Prostate gland (tissue), 2 donors: ENCODE data around the gene HSBP1L1. TPM values are rescaled to one million over a fixed set of nuclear protein-coding genes. Genes with fewer than 3 reads are reported as not detected.
"Not testable (repeated sequence)": the region's sequence is repeated elsewhere in the genome, so short reads cannot be mapped to it uniquely, and the experiment has no call there.

Source experiments
- DNase-seq: peaks from one replicate; pipeline ENCODE4 v3.0.0-alpha.2; 2019; ENCODE audit warnings: low spot score
- H3K27ac ChIP-seq, 2 donors: fragments of 200-600 bp; sonication (generic); 2 replicates each; pipeline ENCODE4 v1.5.1; 2017 to 2019
- H3K27me3 ChIP-seq: fragments of 200-600 bp; sonication (generic); replicated peaks from 2 replicates; pipeline ENCODE4 v1.5.1; 2019; ENCODE audit not compliant: insufficient read depth
- H3K36me3 ChIP-seq, 2 donors: fragments of 200-600 bp; sonication (generic); 1 replicate in 1 of 2; 2 replicates in 1 of 2; pipeline versions ENCODE4 v1.5.1 to v1.8.1; 2017 to 2019
- H3K4me1 ChIP-seq: fragments of 200-600 bp; sonication (generic); replicated peaks from 2 replicates; pipeline ENCODE4 v1.5.1; 2019
- H3K4me3 ChIP-seq, 2 donors: fragments of 200-600 bp; sonication (generic); 2 replicates each; pipeline ENCODE4 v1.5.1; 2017 to 2019
- H3K9me3 ChIP-seq: fragments of 200-600 bp; sonication (generic); 2 replicates; pipeline ENCODE4 v1.5.1; 2017
- CTCF ChIP-seq, 4 experiments: fragments of 200-600 bp in 2 of 4; fragments of 450-650 bp in 2 of 4; sonication (generic) in 2 of 4; IDR thresholded peaks; 1 replicate in 3 of 4; 2 replicates in 1 of 4; pipeline ENCODE4 v1.5.1; 2016 to 2019; ENCODE audit warnings: antibody characterized with exemption in 4 of 4, mild to moderate bottlenecking in 2 of 4, moderate library complexity in 2 of 4
- POLR2A ChIP-seq: fragments of 450-650 bp; IDR thresholded peaks from one replicate; pipeline ENCODE4 v1.6.1; 2016; ENCODE audit warnings: antibody characterized with exemption, mild to moderate bottlenecking
- POLR2AphosphoS5 ChIP-seq: sonication (generic); formaldehyde crosslinking; IDR thresholded peaks from one replicate; pipeline ENCODE4 v1.6.1; 2017; ENCODE audit warnings: antibody characterized with exemption
- whole genome bisulfite sequencing: methylation state at CpG from one replicate; pipeline ENCODE4 v1.1.5; 2018; 5-methylcytosine and 5-hydroxymethylcytosine counted together
- intact Hi-C: fragments of 100-400 bp; cut with DNase I; formaldehyde crosslinking; loops from one replicate; pipeline ENCODE4 v1.14.2; 2022
- total RNA-seq, 2 donors: library from RNA; depleted of rRNA; stranded (reverse); fragments of >200 nt; gene quantifications; one replicate each; pipeline ENCODE4 v1.1.0, GENCODE V29; 2016

HSBP1L1 gene
- total RNA-seq, 2 donors from 2014 or later: 20.4 to 66.9 TPM

GRCh38 chr18:79958981-79959380, 5.5 kb upstream of the HSBP1L1 start:
- intact Hi-C loops: no loop called here
- Histone ChIP-seq H3K36me3 (no peaks in the 10 kb centered on the region), H3K9me3 (no peaks in the 10 kb centered on the region), H3K4me1 (no peaks in the 10 kb centered on the region), H3K27ac (no peak overlapping the region), H3K4me3 (no peak overlapping the region), H3K27me3 (no peaks in the 10 kb centered on the region)
- TF ChIP-seq CTCF (IDR thresholded peaks at IDR 0.05): no peak
- TF ChIP-seq POLR2A: no peak
- no peak for TF ChIP-seq POLR2AphosphoS5
- DNase-seq: no peak
- 99% methylated on average over 2 of the region's 2 CpGs for WGBS

- intact Hi-C loops, H3K36me3 ChIP-seq, H3K27me3 ChIP-seq, H3K27ac ChIP-seq, H3K4me3 ChIP-seq, DNase-seq, H3K4me1 ChIP-seq, H3K9me3 ChIP-seq: not testable (repeated sequence)
- 35% methylated on average over 12 of the region's 12 CpGs for WGBS
Measured at GRCh38 chr18:79960161-79960801, 4.2 kb upstream of the HSBP1L1 start.

- H3K36me3 ChIP-seq: no peaks in the 10 kb centered on the region
- peaks cover 2% of the 10 kb centered on the region for H3K4me1 ChIP-seq
- TF ChIP-seq CTCF (IDR thresholded peaks at IDR 0.05) (no peak), POLR2AphosphoS5 (no peak), POLR2A (no peak)
- no peak overlapping the region for H3K27ac ChIP-seq
- no peak for DNase-seq
- no peaks in the 10 kb centered on the region for H3K9me3 ChIP-seq
- no peak overlapping the region for H3K4me3 ChIP-seq
- H3K27me3 ChIP-seq: no peaks in the 10 kb centered on the region
- intact Hi-C loops: no loop called here
- WGBS: 84% methylated on average over 16 of the region's 16 CpGs
Measured at GRCh38 chr18:79960921-79961526, 3.4 kb upstream of the HSBP1L1 start.

- Histone ChIP-seq H3K36me3 (no peaks in the 10 kb centered on the region), H3K4me3 (no peak overlapping the region), H3K27me3 (no peaks in the 10 kb centered on the region), H3K27ac (no peak overlapping the region), H3K4me1 (peaks cover 2% of the 10 kb centered on the region), H3K9me3 (no peaks in the 10 kb centered on the region)
- TF ChIP-seq CTCF (IDR thresholded peaks at IDR 0.05) (no peak), POLR2AphosphoS5 (no peak), POLR2A (no peak)
- DNase-seq: no peak
- intact Hi-C loops: no loop called here
- WGBS: 79% methylated on average over 29 of the region's 29 CpGs
Measured at GRCh38 chr18:79961527-79962291, 2.7 kb upstream of the HSBP1L1 start.

GRCh38 chr18:79962311-79962710, 2.1 kb upstream of the HSBP1L1 start:
- H3K27me3 ChIP-seq: no peaks in the 10 kb centered on the region
- H3K4me3 ChIP-seq: no peak overlapping the region
- WGBS: 26% methylated on average over 10 of the region's 10 CpGs
- TF ChIP-seq CTCF (IDR thresholded peaks at IDR 0.05) (no peak), POLR2A (peak; percentile 38), POLR2AphosphoS5 (no peak)
- peaks cover 2% of the 10 kb centered on the region for H3K4me1 ChIP-seq
- no peaks in the 10 kb centered on the region for H3K9me3 ChIP-seq
- H3K27ac ChIP-seq: no peak overlapping the region
- DNase-seq: no peak
- no peaks in the 10 kb centered on the region for H3K36me3 ChIP-seq
- intact Hi-C loops: no loop called here
